ENCODE measurements around the gene C14orf119. TPM values are rescaled to one million over a fixed set of nuclear protein-coding genes. Genes with fewer than 3 reads are reported as not detected.
A peak's percentile ranks its signal among the peaks of the same experiment; 100 is the strongest.

Gene C14orf119
- total RNA-seq, 3 donors from 2014 or later: 29.6 to 34.4 (median 32.8) TPM

- H3K27ac ChIP-seq: peak within 1 kb of the TSS; percentile 56 to 57
- no peaks in the 10 kb centered on the region for H3K9me3 ChIP-seq
- peaks cover 9% of the 10 kb centered on the region for H3K36me3 ChIP-seq
- H3K4me3 ChIP-seq: peak within 1 kb of the TSS; percentile 63 to 78 (median 74)
- DNase-seq (ENCODE audit: low spot score in 2 of 2): peak in 1 of 2 donors; percentile 51
- no peaks in the 10 kb centered on the region for H3K27me3 ChIP-seq
- H3K4me1 ChIP-seq: peaks cover 0 to 9% of the 10 kb centered on the region in 2 donors
- intact Hi-C loops (cut with DNase I; ENCODE audit: low total_unique reads): no loop called here
- TF ChIP-seq CTCF (IDR thresholded peaks at IDR 0.05) (no peak), POLR2A (IDR thresholded peaks at IDR 0.05) (no peak), POLR2AphosphoS5 (IDR thresholded peaks at IDR 0.05) (no peak)
These were observed 38.1 kb upstream of the C14orf119 start, which contains the start of gene CDH24 for GRCh38 chr14:23056956-23057756. CDH24 (minus strand) TSS chr14:23057520; CDS start chr14:23055733, 1,787 bp downstream.

- Histone ChIP-seq H3K4me1 (peaks cover 0 to 9% of the 10 kb centered on the region in 2 donors), H3K4me3 (peak overlapping the region; percentile 63 to 78 (median 74)), H3K27me3 (no peaks in the 10 kb centered on the region), H3K9me3 (no peaks in the 10 kb centered on the region), H3K27ac (peak overlapping the region; percentile 56 to 57), H3K36me3 (peaks cover 9% of the 10 kb centered on the region)
- DNase-seq (ENCODE audit: low spot score in 2 of 2): peak; percentile 80 to 90
- intact Hi-C loops (cut with DNase I; ENCODE audit: low total_unique reads): no loop called here
- peak in 2 of 3 donors; percentile 36 to 46 for TF ChIP-seq POLR2AphosphoS5 (IDR thresholded peaks at IDR 0.05)
- peak; percentile 94 to 95 (median 94) for TF ChIP-seq CTCF (IDR thresholded peaks at IDR 0.05)
- no peak for TF ChIP-seq POLR2A (IDR thresholded peaks at IDR 0.05)
These were observed 37.3 kb upstream of the C14orf119 start for GRCh38 chr14:23057757-23058653.

DNA sequence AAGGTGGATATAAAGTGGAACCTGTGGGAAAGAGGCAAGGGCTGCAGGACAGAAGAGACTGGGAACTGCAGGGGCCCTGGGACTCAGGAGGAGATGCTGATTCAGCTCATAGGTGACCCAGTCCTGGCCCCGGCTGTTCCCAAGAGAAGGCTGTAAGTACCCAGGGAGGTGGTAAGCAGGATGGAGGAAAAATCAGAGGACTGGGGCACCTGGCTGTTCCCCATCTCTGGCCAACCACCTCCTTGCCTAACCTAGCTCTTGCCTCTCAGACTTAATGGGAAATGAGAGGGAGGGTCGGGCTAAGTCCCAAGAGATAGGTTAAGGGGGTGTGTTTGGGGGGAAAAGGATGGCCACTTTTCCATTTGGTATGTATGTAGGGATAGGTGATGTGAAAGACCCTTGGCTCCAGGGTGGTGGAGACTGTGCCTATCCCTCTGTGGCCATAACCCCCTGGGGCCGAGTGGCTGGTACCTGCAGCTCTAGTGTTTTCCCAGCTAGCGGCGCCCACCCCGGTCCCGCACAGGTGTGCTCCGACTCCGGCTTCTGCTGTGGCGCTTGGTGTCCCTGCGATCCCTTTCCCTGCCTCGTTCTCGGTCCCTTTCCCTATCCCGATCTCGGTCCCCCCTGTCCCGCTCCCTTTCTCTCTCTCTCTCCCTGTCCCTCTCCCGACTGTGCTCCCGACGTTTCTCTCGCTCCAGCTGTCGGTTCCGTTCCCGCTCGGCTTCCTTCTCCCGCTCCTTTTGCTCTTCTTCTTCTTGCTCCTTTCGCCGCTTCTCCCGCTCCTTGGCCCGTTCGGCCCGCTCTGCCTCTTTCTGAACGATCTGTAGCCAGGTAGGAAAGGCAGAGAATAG lies 36.4 kb upstream of the C14orf119 start:
- TF ChIP-seq POLR2A (IDR thresholded peaks at IDR 0.05) (no peak), CTCF (IDR thresholded peaks at IDR 0.05) (no peak), POLR2AphosphoS5 (IDR thresholded peaks at IDR 0.05) (no peak)
- H3K36me3 ChIP-seq: peaks cover 9% of the 10 kb centered on the region
- no peak overlapping the region for H3K4me3 ChIP-seq
- peaks cover 0 to 9% of the 10 kb centered on the region in 2 donors for H3K4me1 ChIP-seq
- intact Hi-C loops (cut with DNase I; ENCODE audit: low total_unique reads): no loop called here
- H3K27me3 ChIP-seq: no peaks in the 10 kb centered on the region
- H3K9me3 ChIP-seq: no peaks in the 10 kb centered on the region
- no peak for DNase-seq (ENCODE audit: low spot score in 2 of 2)
- H3K27ac ChIP-seq: no peak overlapping the region

GRCh38 chr14:23060536-23061260 lies 34.6 kb upstream of the C14orf119 start:
- Histone ChIP-seq H3K4me1 (peaks cover 0 to 9% of the 10 kb centered on the region in 2 donors), H3K9me3 (no peaks in the 10 kb centered on the region), H3K4me3 (no peak overlapping the region), H3K36me3 (peaks cover 9% of the 10 kb centered on the region), H3K27ac (peak overlapping the region in 1 of 2 donors; percentile 63), H3K27me3 (no peaks in the 10 kb centered on the region)
- no peak for DNase-seq (ENCODE audit: low spot score in 2 of 2)
- intact Hi-C loops (cut with DNase I; ENCODE audit: low total_unique reads): no loop called here
- no peak for TF ChIP-seq POLR2A (IDR thresholded peaks at IDR 0.05)
- no peak for TF ChIP-seq CTCF (IDR thresholded peaks at IDR 0.05)
- no peak for TF ChIP-seq POLR2AphosphoS5 (IDR thresholded peaks at IDR 0.05)

All from breast epithelium (tissue), 4 donors.